HEK293 (cell line): ENCODE data around the gene BLVRB.

Source experiments
- CTCF ChIA-PET: fragments of 350-600 bp; formaldehyde crosslinking; extraction: SDS; loops from one replicate; lab custom pipeline; 2021; ENCODE audit warnings: antibody characterized with exemption; lab: Yijun Ruan, JAX
- POLR2A ChIA-PET: fragments of 300-600 bp; formaldehyde crosslinking; extraction: SDS; loops from one replicate; lab custom pipeline; 2020; ENCODE audit warnings: antibody characterized with exemption, inconsistent platforms; lab: Yijun Ruan, JAX
- H3K27ac ChIP-seq: fragments of 200-500 bp; sonication (Bioruptor generic); 2 replicates; pipeline ENCODE4 v1.5.1; 2014; ENCODE audit warnings: low read depth, low read length, control low read depth, inconsistent platforms; ENCODE audit errors: extremely low read depth
- H3K36me3 ChIP-seq, 2 experiments: fragments of 200-500 bp in 1 of 2; sonication (Bioruptor generic) in 1 of 2; 1 replicate in 1 of 2; 2 replicates in 1 of 2; pipeline ENCODE4 v1.5.1; 2014 to 2017; ENCODE audit warnings: inconsistent platforms in 2 of 2, low read length in 2 of 2; ENCODE audit not compliant: control insufficient read depth in 2 of 2, insufficient read depth in 1 of 2
- H3K4me1 ChIP-seq: fragments of 200-500 bp; sonication (Bioruptor generic); 2 replicates; pipeline ENCODE4 v1.5.1; 2014; ENCODE audit warnings: mild to moderate bottlenecking, low read length, inconsistent platforms; ENCODE audit not compliant: control insufficient read depth, insufficient read depth
- H3K4me3 ChIP-seq: 2 replicates; pipeline ENCODE4 v1.5.1; 2011; ENCODE audit warnings: low read depth, mild to moderate bottlenecking, control low read depth, low read length, moderate library complexity
- H3K9me3 ChIP-seq: fragments of 200-500 bp; sonication (Bioruptor generic); 2 replicates; pipeline ENCODE4 v1.5.1; 2014; ENCODE audit warnings: low read depth, low read length, inconsistent platforms; ENCODE audit not compliant: control insufficient read depth, insufficient read depth
- EGR2 ChIP-seq: fragments of 450-650 bp; formaldehyde crosslinking; IDR thresholded peaks from 2 replicates; pipeline ENCODE4 v1.5.1; 2016; ENCODE audit warnings: low read depth, missing biosample characterization, missing genetic modification characterization
- GFI1B ChIP-seq: fragments of 450-650 bp; formaldehyde crosslinking; IDR thresholded peaks from 2 replicates; pipeline ENCODE4 v1.5.1; 2016; ENCODE audit warnings: missing biosample characterization, missing genetic modification characterization
- KLF1 ChIP-seq: fragments of 450-650 bp; formaldehyde crosslinking; IDR thresholded peaks from 2 replicates; pipeline ENCODE4 v1.5.1; 2016; ENCODE audit warnings: missing biosample characterization, missing genetic modification characterization
- KLF10 ChIP-seq: fragments of 450-650 bp; IDR thresholded peaks from 2 replicates; pipeline ENCODE4 v1.5.1; 2018; ENCODE audit warnings: missing biosample characterization, mild to moderate bottlenecking, missing genetic modification characterization
- SP2 ChIP-seq: fragments of 450-650 bp; formaldehyde crosslinking; IDR thresholded peaks from 2 replicates; pipeline ENCODE4 v1.5.1; 2016; ENCODE audit warnings: missing biosample characterization, missing genetic modification characterization
- ZBTB48 ChIP-seq: fragments of 450-650 bp; formaldehyde crosslinking; IDR thresholded peaks from 2 replicates; pipeline ENCODE4 v1.5.1; 2016; ENCODE audit warnings: missing biosample characterization, missing genetic modification characterization
- ZNF112 ChIP-seq: fragments of 450-650 bp; formaldehyde crosslinking; IDR thresholded peaks from 2 replicates; pipeline ENCODE4 v1.5.0; 2017; ENCODE audit warnings: missing biosample characterization, missing genetic modification characterization
- ZNF114 ChIP-seq: fragments of 450-650 bp; formaldehyde crosslinking; IDR thresholded peaks from 2 replicates; pipeline ENCODE4 v1.5.0; 2017; ENCODE audit warnings: missing biosample characterization, missing genetic modification characterization
- ZNF174 ChIP-seq: fragments of 450-650 bp; formaldehyde crosslinking; IDR thresholded peaks from 2 replicates; pipeline ENCODE4 v1.5.0; 2017; ENCODE audit warnings: missing biosample characterization, mild to moderate bottlenecking, missing genetic modification characterization
- ZNF211 ChIP-seq: fragments of 450-650 bp; formaldehyde crosslinking; IDR thresholded peaks from 2 replicates; pipeline ENCODE4 v1.5.1; 2016; ENCODE audit warnings: low read depth, missing biosample characterization, missing genetic modification characterization
- ZNF223 ChIP-seq: fragments of 450-650 bp; formaldehyde crosslinking; IDR thresholded peaks from 2 replicates; pipeline ENCODE4 v1.5.1; 2016; ENCODE audit warnings: missing biosample characterization, missing genetic modification characterization
- ZNF274 ChIP-seq, 2 experiments: fragments of 200-500 bp in 1 of 2; fragments of 450-650 bp in 1 of 2; sonication (Bioruptor generic) in 1 of 2; formaldehyde crosslinking in 1 of 2; IDR thresholded peaks; 2 replicates each; pipeline versions ENCODE4 v1.5.1 to v1.6.1; 2014 to 2016; ENCODE audit warnings: borderline replicate concordance in 1 of 2, inconsistent platforms in 1 of 2, low read length in 1 of 2, missing biosample characterization in 1 of 2, missing genetic modification characterization in 1 of 2
- ZNF302 ChIP-seq: fragments of 450-650 bp; formaldehyde crosslinking; IDR thresholded peaks from 2 replicates; pipeline ENCODE4 v1.5.1; 2016; ENCODE audit warnings: missing biosample characterization, missing genetic modification characterization, low read depth
- ZNF426 ChIP-seq: fragments of 450-650 bp; formaldehyde crosslinking; IDR thresholded peaks from 2 replicates; pipeline ENCODE4 v1.5.1; 2017; ENCODE audit warnings: missing biosample characterization, missing genetic modification characterization, mild to moderate bottlenecking, inconsistent platforms, moderate library complexity
- ZNF544 ChIP-seq: fragments of 450-650 bp; formaldehyde crosslinking; IDR thresholded peaks from 2 replicates; pipeline ENCODE4 v1.5.0; 2017; ENCODE audit warnings: missing biosample characterization, missing genetic modification characterization
- ZNF747 ChIP-seq: fragments of 450-650 bp; formaldehyde crosslinking; IDR thresholded peaks from 2 replicates; pipeline ENCODE4 v1.5.1; 2016; ENCODE audit warnings: missing biosample characterization, missing genetic modification characterization
- ZNF76 ChIP-seq: fragments of 450-650 bp; formaldehyde crosslinking; IDR thresholded peaks from 2 replicates; pipeline ENCODE4; 2016; ENCODE audit warnings: low read depth, missing biosample characterization, missing genetic modification characterization, borderline replicate concordance
- ZNF776 ChIP-seq: fragments of 450-650 bp; formaldehyde crosslinking; IDR thresholded peaks from 2 replicates; pipeline ENCODE4 v1.5.0; 2017; ENCODE audit warnings: missing biosample characterization, missing genetic modification characterization, borderline replicate concordance
- ZNF830 ChIP-seq: fragments of 450-650 bp; IDR thresholded peaks from 2 replicates; pipeline ENCODE4 v1.5.0; 2018; ENCODE audit warnings: missing biosample characterization, missing genetic modification characterization, low read depth, mild to moderate bottlenecking, moderate library complexity
- ZSCAN16 ChIP-seq: fragments of 450-650 bp; formaldehyde crosslinking; IDR thresholded peaks from 2 replicates; pipeline ENCODE4 v1.5.1; 2016; ENCODE audit warnings: missing biosample characterization, missing genetic modification characterization
- ZXDB ChIP-seq: fragments of 450-650 bp; formaldehyde crosslinking; IDR thresholded peaks from 2 replicates; pipeline ENCODE4 v1.5.1; 2016; ENCODE audit warnings: missing biosample characterization, missing genetic modification characterization
- TF ChIP-seq, protein P1 (sequence below): fragments of 450-650 bp; formaldehyde crosslinking; IDR thresholded peaks from 2 replicates; pipeline ENCODE4 v1.5.1; 2016; ENCODE audit warnings: missing biosample characterization, missing genetic modification characterization
- TF ChIP-seq, protein P2 (sequence below): fragments of 450-650 bp; formaldehyde crosslinking; IDR thresholded peaks from 2 replicates; pipeline ENCODE4 v1.5.1; 2016; ENCODE audit warnings: missing biosample characterization, missing genetic modification characterization
- TF ChIP-seq, protein P3 (sequence below): fragments of 450-650 bp; formaldehyde crosslinking; IDR thresholded peaks from 2 replicates; pipeline ENCODE4 v1.5.1; 2016; ENCODE audit warnings: missing biosample characterization, missing genetic modification characterization
- TF ChIP-seq, protein P4 (sequence below): IDR thresholded peaks from 2 replicates; pipeline ENCODE4 v1.6.1; 2011; ENCODE audit warnings: mild to moderate bottlenecking, low read depth, low read length, borderline replicate concordance

Gene BLVRB

DNA sequence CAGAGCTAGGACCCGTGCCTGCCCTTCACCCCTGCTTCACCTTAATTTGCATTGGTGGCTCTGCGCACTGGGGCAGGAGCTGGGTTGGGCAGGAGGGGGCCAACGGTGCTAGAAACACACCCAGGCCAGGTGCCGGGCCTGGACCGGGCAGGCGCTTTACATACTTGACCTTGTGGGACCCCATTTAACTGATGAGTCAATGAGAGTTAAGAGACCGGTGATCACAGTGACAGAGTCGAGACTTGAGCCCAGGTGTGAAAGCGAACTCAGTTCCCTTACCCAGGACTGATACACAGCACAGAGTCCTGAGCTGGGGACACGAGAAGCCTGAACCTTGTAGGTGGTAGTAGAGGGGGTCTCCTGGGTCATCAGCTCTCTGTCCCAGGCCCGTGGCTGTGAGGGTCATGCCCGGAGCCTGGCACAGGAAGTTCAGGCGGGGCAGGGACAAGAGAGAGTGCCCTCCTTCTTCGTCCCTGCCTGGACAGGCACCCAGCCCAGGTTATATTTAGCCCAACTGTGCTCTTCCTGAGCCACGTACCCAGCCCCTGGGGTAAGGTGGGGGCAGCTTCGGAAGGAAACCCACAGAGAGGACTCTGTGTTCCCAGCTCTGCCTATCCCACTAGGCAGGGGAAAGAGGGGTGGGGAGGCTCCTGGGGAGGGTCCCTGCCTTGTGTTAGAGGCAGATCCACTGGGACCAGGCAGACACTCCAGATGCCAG lies 54.3 kb downstream of the BLVRB start:
- Histone ChIP-seq H3K9me3 (no peaks in the 10 kb centered on the region), H3K27ac (no peak overlapping the region), H3K4me3 (no peak overlapping the region), H3K36me3 (no peaks in the 10 kb centered on the region), H3K4me1 (no peaks in the 10 kb centered on the region)
- ChIA-PET CTCF (interaction anchor here (0.7 to 4.4 kb wide), 4 partner anchors 9 to 53 kb away, joined by 3 to 37 read pairs (median 6); no protein-coding TSS in a partner anchor), POLR2A (interaction anchor here (0.6 to 5.5 kb wide), 5 partner anchors 10 to 51 kb away, joined by 3 to 38 read pairs (median 4); partner anchors contain the start of gene SERTAD1)
- TF ChIP-seq ZSCAN16 (tag by site-specific recombination): no peak
- TF ChIP-seq, protein P1, sequence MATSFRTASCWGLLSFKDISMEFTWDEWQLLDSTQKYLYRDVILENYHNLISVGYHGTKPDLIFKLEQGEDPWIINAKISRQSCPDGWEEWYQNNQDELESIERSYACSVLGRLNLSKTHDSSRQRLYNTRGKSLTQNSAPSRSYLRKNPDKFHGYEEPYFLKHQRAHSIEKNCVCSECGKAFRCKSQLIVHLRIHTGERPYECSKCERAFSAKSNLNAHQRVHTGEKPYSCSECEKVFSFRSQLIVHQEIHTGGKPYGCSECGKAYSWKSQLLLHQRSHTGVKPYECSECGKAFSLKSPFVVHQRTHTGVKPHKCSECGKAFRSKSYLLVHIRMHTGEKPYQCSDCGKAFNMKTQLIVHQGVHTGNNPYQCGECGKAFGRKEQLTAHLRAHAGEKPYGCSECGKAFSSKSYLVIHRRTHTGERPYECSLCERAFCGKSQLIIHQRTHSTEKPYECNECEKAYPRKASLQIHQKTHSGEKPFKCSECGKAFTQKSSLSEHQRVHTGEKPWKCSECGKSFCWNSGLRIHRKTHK: no peak
- no peak for TF ChIP-seq ZNF544 (tag by site-specific recombination)
- no peak for TF ChIP-seq ZNF112 (tag by site-specific recombination)
- TF ChIP-seq, protein P2, sequence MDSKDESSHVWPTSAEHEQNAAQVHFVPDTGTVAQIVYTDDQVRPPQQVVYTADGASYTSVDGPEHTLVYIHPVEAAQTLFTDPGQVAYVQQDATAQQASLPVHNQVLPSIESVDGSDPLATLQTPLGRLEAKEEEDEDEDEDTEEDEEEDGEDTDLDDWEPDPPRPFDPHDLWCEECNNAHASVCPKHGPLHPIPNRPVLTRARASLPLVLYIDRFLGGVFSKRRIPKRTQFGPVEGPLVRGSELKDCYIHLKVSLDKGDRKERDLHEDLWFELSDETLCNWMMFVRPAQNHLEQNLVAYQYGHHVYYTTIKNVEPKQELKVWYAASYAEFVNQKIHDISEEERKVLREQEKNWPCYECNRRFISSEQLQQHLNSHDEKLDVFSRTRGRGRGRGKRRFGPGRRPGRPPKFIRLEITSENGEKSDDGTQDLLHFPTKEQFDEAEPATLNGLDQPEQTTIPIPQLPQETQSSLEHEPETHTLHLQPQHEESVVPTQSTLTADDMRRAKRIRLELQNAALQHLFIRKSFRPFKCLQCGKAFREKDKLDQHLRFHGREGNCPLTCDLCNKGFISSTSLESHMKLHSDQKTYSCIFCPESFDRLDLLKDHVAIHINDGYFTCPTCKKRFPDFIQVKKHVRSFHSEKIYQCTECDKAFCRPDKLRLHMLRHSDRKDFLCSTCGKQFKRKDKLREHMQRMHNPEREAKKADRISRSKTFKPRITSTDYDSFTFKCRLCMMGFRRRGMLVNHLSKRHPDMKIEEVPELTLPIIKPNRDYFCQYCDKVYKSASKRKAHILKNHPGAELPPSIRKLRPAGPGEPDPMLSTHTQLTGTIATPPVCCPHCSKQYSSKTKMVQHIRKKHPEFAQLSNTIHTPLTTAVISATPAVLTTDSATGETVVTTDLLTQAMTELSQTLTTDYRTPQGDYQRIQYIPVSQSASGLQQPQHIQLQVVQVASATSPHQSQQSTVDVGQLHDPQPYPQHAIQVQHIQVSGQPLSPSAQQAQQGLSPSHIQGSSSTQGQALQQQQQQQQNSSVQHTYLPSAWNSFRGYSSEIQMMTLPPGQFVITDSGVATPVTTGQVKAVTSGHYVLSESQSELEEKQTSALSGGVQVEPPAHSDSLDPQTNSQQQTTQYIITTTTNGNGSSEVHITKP (tag by site-specific recombination): no peak
- TF ChIP-seq ZNF76 (tag by site-specific recombination): no peak
- TF ChIP-seq, protein P3, sequence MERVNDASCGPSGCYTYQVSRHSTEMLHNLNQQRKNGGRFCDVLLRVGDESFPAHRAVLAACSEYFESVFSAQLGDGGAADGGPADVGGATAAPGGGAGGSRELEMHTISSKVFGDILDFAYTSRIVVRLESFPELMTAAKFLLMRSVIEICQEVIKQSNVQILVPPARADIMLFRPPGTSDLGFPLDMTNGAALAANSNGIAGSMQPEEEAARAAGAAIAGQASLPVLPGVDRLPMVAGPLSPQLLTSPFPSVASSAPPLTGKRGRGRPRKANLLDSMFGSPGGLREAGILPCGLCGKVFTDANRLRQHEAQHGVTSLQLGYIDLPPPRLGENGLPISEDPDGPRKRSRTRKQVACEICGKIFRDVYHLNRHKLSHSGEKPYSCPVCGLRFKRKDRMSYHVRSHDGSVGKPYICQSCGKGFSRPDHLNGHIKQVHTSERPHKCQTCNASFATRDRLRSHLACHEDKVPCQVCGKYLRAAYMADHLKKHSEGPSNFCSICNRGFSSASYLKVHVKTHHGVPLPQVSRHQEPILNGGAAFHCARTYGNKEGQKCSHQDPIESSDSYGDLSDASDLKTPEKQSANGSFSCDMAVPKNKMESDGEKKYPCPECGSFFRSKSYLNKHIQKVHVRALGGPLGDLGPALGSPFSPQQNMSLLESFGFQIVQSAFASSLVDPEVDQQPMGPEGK (tag by site-specific recombination): 0 out of 2 replicates have a peak, but pooled peaks have one; percentile 27
- no peak for TF ChIP-seq ZNF426 (tag by site-specific recombination)

DNA sequence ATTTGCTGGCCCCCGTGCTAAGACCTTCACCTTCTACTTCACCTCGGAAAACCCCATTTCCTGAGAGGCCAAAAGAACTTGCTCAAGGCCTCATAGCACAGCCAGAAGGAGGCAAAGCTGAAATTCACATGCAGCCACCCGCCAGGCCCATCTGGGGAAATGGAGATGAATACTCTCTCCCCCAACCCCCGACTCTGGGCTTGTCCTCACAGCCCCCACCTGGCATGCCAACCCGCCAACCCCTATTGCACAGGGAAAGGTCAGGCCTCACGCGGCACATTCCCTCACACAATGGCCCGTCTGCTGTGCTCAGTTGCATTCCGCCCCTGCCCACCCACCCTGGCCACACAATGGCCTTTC lies 55.5 kb downstream of the BLVRB start:
- Histone ChIP-seq H3K4me1 (no peaks in the 10 kb centered on the region), H3K9me3 (no peaks in the 10 kb centered on the region), H3K36me3 (no peaks in the 10 kb centered on the region), H3K4me3 (no peak overlapping the region), H3K27ac (no peak overlapping the region)
- ChIA-PET CTCF (interaction anchor here (0.5 to 4.4 kb wide), 4 partner anchors 11 to 111 kb away, joined by 4 to 37 read pairs (median 6); no protein-coding TSS in a partner anchor), POLR2A (interaction anchor here (1.2 kb wide), 1 partner anchor 44 kb away, joined by 3 read pairs; no protein-coding TSS in a partner anchor)
- TF ChIP-seq KLF1 (tag by site-specific recombination) (no peak), ZNF211 (tag by site-specific recombination) (no peak), ZNF274 (IDR thresholded peaks at IDR 0.05; ENCODE audit: low read length) (no peak), ZNF274 (tag by site-specific recombination; IDR thresholded peaks at IDR 0.05; ENCODE audit: borderline replicate concordance) (no peak), EGR2 (tag by site-specific recombination) (no peak), ZBTB48 (no peak), ZNF174 (tag by site-specific recombination) (no peak), KLF10 (tag by site-specific recombination) (no peak), ZNF776 (no peak), ZNF114 (tag by site-specific recombination) (no peak), ZXDB (tag by site-specific recombination) (no peak), SP2 (tag by site-specific recombination) (no peak), ZNF747 (tag by site-specific recombination) (no peak), ZNF223 (tag by site-specific recombination) (no peak), ZNF830 (no peak), GFI1B (no peak), ZNF302 (tag by site-specific recombination) (no peak)
- TF ChIP-seq, protein P4, sequence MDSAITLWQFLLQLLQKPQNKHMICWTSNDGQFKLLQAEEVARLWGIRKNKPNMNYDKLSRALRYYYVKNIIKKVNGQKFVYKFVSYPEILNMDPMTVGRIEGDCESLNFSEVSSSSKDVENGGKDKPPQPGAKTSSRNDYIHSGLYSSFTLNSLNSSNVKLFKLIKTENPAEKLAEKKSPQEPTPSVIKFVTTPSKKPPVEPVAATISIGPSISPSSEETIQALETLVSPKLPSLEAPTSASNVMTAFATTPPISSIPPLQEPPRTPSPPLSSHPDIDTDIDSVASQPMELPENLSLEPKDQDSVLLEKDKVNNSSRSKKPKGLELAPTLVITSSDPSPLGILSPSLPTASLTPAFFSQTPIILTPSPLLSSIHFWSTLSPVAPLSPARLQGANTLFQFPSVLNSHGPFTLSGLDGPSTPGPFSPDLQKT: no peak
